CD14-positive monocyte (primary cell): Measurements from ENCODE around the gene GPR156. TPM values are rescaled to one million over a fixed set of nuclear protein-coding genes. Genes with fewer than 3 reads are reported as not detected.

ENCODE experiments used
- DNase-seq, 3 donors: peaks; one replicate each; pipeline ENCODE4 v3.0.0-alpha.2; 2011 to 2022
- H2AFZ ChIP-seq: 2 replicates; pipeline ENCODE4 v1.6.0; 2012; ENCODE audit warnings: mild to moderate bottlenecking, low read depth, low read length, inconsistent platforms; ENCODE audit not compliant: insufficient read depth, poor library complexity, severe bottlenecking
- H3K27ac ChIP-seq, 2 donors: 1 replicate in 1 of 2; 2 replicates in 1 of 2; pipeline ENCODE4 v1.5.1; 2012 to 2013; ENCODE audit warnings: low read length in 2 of 2, control low read depth in 1 of 2, inconsistent platforms in 1 of 2, low read depth in 1 of 2, mild to moderate bottlenecking in 1 of 2
- H3K27me3 ChIP-seq, 2 donors: one replicate each; pipeline versions ENCODE4 v1.6.0 to v1.6.1; 2011 to 2013; ENCODE audit warnings: low read length in 2 of 2; ENCODE audit not compliant: control insufficient read depth in 2 of 2, insufficient read depth in 2 of 2
- H3K36me3 ChIP-seq, 2 donors: replicated peaks in 1 of 2; 1 replicate in 1 of 2; 2 replicates in 1 of 2; pipeline versions ENCODE4 v1.5.1 to v1.6.1; 2012 to 2013; ENCODE audit warnings: low read length in 2 of 2, control low read depth in 1 of 2, inconsistent platforms in 1 of 2, mild to moderate bottlenecking in 1 of 2; ENCODE audit not compliant: insufficient read depth in 2 of 2, control insufficient read depth in 1 of 2
- H3K4me1 ChIP-seq, 2 donors: 1 replicate in 1 of 2; 2 replicates in 1 of 2; pipeline versions ENCODE4 v1.5.1 to v1.6.1; 2012 to 2013; ENCODE audit warnings: low read length in 2 of 2, control low read depth in 1 of 2, inconsistent platforms in 1 of 2, mild to moderate bottlenecking in 1 of 2, moderate library complexity in 1 of 2; ENCODE audit not compliant: insufficient read depth in 2 of 2, control insufficient read depth in 1 of 2
- H3K4me2 ChIP-seq: replicated peaks from 2 replicates; pipeline ENCODE3; 2012; ENCODE audit warnings: low read length, moderate library complexity, mild to moderate bottlenecking; ENCODE audit not compliant: poor library complexity, severe bottlenecking; ENCODE audit errors: extremely low read depth
- H3K4me3 ChIP-seq, 3 experiments: fragments of 200-600 bp in 1 of 3; sonication (generic) in 1 of 3; replicated peaks in 1 of 3; 1 replicate in 2 of 3; 2 replicates in 1 of 3; pipeline ENCODE4 v1.5.1; 2011 to 2013; ENCODE audit warnings: low read length in 3 of 3, mild to moderate bottlenecking in 3 of 3, control low read depth in 2 of 3, low read depth in 2 of 3, inconsistent platforms in 1 of 3, moderate library complexity in 1 of 3
- H3K79me2 ChIP-seq: 2 replicates; pipeline ENCODE4 v1.6.0; 2012; ENCODE audit warnings: mild to moderate bottlenecking, control low read depth, inconsistent platforms, low read length, moderate library complexity; ENCODE audit not compliant: insufficient read depth
- H3K9ac ChIP-seq: 2 replicates; pipeline ENCODE4 v1.6.0; 2017; ENCODE audit warnings: low read length, mild to moderate bottlenecking; ENCODE audit not compliant: insufficient read depth, poor library complexity, severe bottlenecking
- H3K9me3 ChIP-seq, 2 donors: replicated peaks in 1 of 2; 1 replicate in 1 of 2; 2 replicates in 1 of 2; pipeline versions ENCODE4 v1.5.1 to v1.6.1; 2012 to 2013; ENCODE audit warnings: low read length in 2 of 2, control low read depth in 1 of 2; ENCODE audit not compliant: control insufficient read depth in 1 of 2, insufficient read depth in 1 of 2
- H4K20me1 ChIP-seq: 2 replicates; pipeline ENCODE4 v1.6.0; 2012; ENCODE audit warnings: mild to moderate bottlenecking, low read length, control low read depth, moderate library complexity; ENCODE audit not compliant: insufficient read depth
- H3K27ac Mint-ChIP-seq, 7 donors: one replicate each; pipeline ENCODE4 v1.8.0; 2020; ENCODE audit warnings: mild to moderate bottlenecking in 7 of 7, mixed read lengths in 7 of 7, moderate library complexity in 6 of 7, inconsistent platforms in 2 of 7
- H3K27me3 Mint-ChIP-seq, 3 donors: one replicate each; pipeline ENCODE4 v1.8.0; 2021 to 2022; ENCODE audit warnings: low read depth in 3 of 3, mild to moderate bottlenecking in 3 of 3, mixed read lengths in 3 of 3, moderate library complexity in 3 of 3, inconsistent platforms in 1 of 3
- H3K36me3 Mint-ChIP-seq, 2 donors: one replicate each; pipeline ENCODE4 v1.8.0; 2020; ENCODE audit warnings: mixed read lengths in 2 of 2, inconsistent platforms in 1 of 2, mild to moderate bottlenecking in 1 of 2
- H3K4me1 Mint-ChIP-seq: one replicate; pipeline ENCODE4 v1.8.0; 2020; ENCODE audit warnings: mild to moderate bottlenecking, mixed read lengths
- H3K4me3 Mint-ChIP-seq, 2 donors: one replicate each; pipeline ENCODE4 v1.8.0; 2020; ENCODE audit warnings: mild to moderate bottlenecking in 2 of 2, mixed read lengths in 2 of 2, moderate library complexity in 1 of 2
- H3K9me3 Mint-ChIP-seq, 7 donors: one replicate each; pipeline ENCODE4 v1.8.0; 2020 to 2022; ENCODE audit warnings: mixed read lengths in 7 of 7, mild to moderate bottlenecking in 6 of 7, moderate library complexity in 6 of 7, inconsistent platforms in 2 of 7
- CTCF ChIP-seq: fragments of 200-600 bp; IDR thresholded peaks from one replicate; pipeline ENCODE4 v1.8.0; 2022; ENCODE audit warnings: antibody characterized with exemption, mild to moderate bottlenecking
- WGBS: methylation state at CpG from one replicate; pipeline ENCODE4 v1.1.5; 2013; ENCODE audit warnings: missing lambda C conversion rate; ENCODE audit not compliant: insufficient coverage; 5-methylcytosine and 5-hydroxymethylcytosine counted together
- intact Hi-C, 2 donors: fragments of 100-400 bp; cut with micrococcal nuclease; formaldehyde crosslinking; loops; one replicate each; pipeline versions ENCODE4 v1.15.0 to v1.15.1; 2023
- polyA plus RNA-seq, 3 donors: library from polyadenylated mRNA; depleted of rRNA in 1 of 3; unstranded in 2 of 3; stranded (reverse) in 1 of 3; fragments of 300-500 nt in 2 of 3; fragments of >200 nt in 1 of 3; fragmentation: Illumina TruSeq in 2 of 3; gene quantifications; 1 replicate in 2 of 3; 2 replicates in 1 of 3; pipeline ENCODE4 v1.2.3, GENCODE V29; 2012 to 2021

Gene GPR156
- polyA plus RNA-seq, 3 donors: not detected

- Mint-ChIP-seq H3K4me3 (no peak overlapping the region), H3K27me3 (peaks cover 0 to 6% (median 0%) of the 10 kb centered on the region in 3 donors), H3K9me3 (peaks cover 0 to 8% (median 3%) of the 10 kb centered on the region in 7 donors), H3K4me1 (no peaks in the 10 kb centered on the region), H3K36me3 (no peaks in the 10 kb centered on the region), H3K27ac (no peak overlapping the region)
- H3K4me1 ChIP-seq: no peaks in the 10 kb centered on the region
- H3K27ac ChIP-seq: no peak overlapping the region
- H3K27me3 ChIP-seq: no peaks in the 10 kb centered on the region
- no peak overlapping the region for H3K4me3 ChIP-seq
- no peak for DNase-seq
- no peaks in the 10 kb centered on the region for H4K20me1 ChIP-seq
- TF ChIP-seq CTCF: no peak
- no peaks in the 10 kb centered on the region for H3K9me3 ChIP-seq
- intact Hi-C loops: no loop called here
- H3K79me2 ChIP-seq: no peaks in the 10 kb centered on the region
- no CpG with 5 or more reads among the region's 3 CpGs for WGBS
- no peak overlapping the region for H3K9ac ChIP-seq
- H3K4me2 ChIP-seq: no peak overlapping the region
- H2AFZ ChIP-seq: no peak overlapping the region
- H3K36me3 ChIP-seq: no peaks in the 10 kb centered on the region
Measured at GRCh38 chr3:120300971-120301370, 15.9 kb upstream of the GPR156 start.

GRCh38 chr3:120299403-120299802 lies 14.4 kb upstream of the GPR156 start:
- Mint-ChIP-seq H3K9me3 (peaks cover 0 to 2% (median 0%) of the 10 kb centered on the region in 7 donors), H3K27me3 (peaks cover 0 to 2% (median 0%) of the 10 kb centered on the region in 3 donors), H3K36me3 (no peaks in the 10 kb centered on the region), H3K4me3 (no peak overlapping the region), H3K4me1 (no peaks in the 10 kb centered on the region), H3K27ac (no peak overlapping the region)
- Histone ChIP-seq H3K9me3 (no peaks in the 10 kb centered on the region), H3K4me3 (no peak overlapping the region), H4K20me1 (no peaks in the 10 kb centered on the region), H3K4me2 (no peak overlapping the region), H3K4me1 (no peaks in the 10 kb centered on the region), H3K36me3 (no peaks in the 10 kb centered on the region), H2AFZ (no peak overlapping the region), H3K27ac (no peak overlapping the region), H3K27me3 (no peaks in the 10 kb centered on the region), H3K9ac (no peak overlapping the region), H3K79me2 (no peaks in the 10 kb centered on the region)
- intact Hi-C loops: no loop called here
- TF ChIP-seq CTCF: no peak
- no peak for DNase-seq
